WI38 (cell line): ENCODE measurements around the gene GALR2.

Source experiments
- H3K4me3 ChIP-seq: 2 replicates; pipeline ENCODE4 v1.5.1; 2011; ENCODE audit warnings: low read depth, mild to moderate bottlenecking, control low read depth, low read length
- TF ChIP-seq, protein P1 (sequence below): IDR thresholded peaks from 2 replicates; pipeline ENCODE4 v1.5.1; 2012; ENCODE audit warnings: low read depth, mild to moderate bottlenecking, control low read depth, low read length

The GALR2 gene

DNA sequence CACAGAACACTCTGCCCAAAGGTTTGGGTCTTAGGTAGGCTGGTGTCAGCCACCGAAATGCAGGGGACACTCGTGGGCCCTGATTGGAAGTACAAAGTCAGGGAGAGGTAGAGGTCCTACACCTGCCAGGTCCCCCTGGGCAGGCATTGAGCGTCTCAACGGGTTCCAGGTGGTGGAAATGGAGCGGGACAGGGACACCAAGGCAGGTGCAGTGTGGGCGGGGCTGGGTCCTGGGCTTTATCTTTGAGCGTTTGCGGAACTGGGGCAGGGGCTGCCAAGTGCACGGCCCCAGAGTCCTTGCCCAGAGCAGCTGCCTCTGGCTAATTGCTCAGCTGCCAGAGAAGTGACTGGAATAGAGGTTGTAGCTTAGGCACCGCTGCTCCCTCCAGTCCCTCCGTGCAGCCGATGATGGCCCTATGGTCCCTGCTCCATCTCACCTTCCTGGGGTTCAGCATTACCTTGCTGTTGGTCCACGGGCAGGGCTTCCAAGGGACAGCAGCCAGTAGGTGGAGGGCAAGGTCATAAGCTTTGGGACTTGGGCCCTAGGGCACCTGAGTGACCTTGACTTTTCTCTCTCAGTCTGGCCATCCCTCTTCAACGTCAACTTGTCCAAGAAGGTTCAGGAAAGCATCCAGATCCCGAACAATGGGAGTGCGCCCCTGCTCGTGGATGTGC lies 4.4 kb downstream of the GALR2 start, which contains the start of gene ZACN:
Gene ZACN, plus strand, starts transcription at position 323 of the 675 bp plus-strand sequence. Its CDS starts 83 bp downstream, at position 406.
- H3K4me3 ChIP-seq, result no peak within 1 kb of the TSS
- TF ChIP-seq, protein P1, sequence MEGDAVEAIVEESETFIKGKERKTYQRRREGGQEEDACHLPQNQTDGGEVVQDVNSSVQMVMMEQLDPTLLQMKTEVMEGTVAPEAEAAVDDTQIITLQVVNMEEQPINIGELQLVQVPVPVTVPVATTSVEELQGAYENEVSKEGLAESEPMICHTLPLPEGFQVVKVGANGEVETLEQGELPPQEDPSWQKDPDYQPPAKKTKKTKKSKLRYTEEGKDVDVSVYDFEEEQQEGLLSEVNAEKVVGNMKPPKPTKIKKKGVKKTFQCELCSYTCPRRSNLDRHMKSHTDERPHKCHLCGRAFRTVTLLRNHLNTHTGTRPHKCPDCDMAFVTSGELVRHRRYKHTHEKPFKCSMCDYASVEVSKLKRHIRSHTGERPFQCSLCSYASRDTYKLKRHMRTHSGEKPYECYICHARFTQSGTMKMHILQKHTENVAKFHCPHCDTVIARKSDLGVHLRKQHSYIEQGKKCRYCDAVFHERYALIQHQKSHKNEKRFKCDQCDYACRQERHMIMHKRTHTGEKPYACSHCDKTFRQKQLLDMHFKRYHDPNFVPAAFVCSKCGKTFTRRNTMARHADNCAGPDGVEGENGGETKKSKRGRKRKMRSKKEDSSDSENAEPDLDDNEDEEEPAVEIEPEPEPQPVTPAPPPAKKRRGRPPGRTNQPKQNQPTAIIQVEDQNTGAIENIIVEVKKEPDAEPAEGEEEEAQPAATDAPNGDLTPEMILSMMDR, result no peak

DNA sequence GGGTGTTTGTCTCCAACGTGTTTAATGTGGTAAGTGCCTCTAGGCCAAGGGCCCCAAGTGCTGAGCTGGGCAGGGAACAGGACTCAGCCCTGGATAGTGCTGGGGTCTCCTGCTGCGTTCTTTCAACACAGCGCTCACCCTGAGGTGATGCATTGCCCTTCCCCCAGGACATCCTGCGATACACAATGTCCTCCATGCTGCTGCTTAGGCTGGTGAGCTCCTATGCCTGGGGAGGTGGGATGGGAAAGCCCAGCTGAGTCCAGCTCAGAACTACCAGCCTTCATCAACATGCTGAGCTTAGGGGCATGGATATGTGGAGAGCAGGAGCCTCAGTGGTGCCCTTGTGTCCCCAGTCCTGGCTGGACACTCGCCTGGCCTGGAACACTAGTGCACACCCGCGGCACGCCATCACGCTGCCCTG lies 5.0 kb downstream of the GALR2 start:
- TF ChIP-seq, protein P1, result no peak
- H3K4me3 ChIP-seq, result no peak overlapping the region

DNA sequence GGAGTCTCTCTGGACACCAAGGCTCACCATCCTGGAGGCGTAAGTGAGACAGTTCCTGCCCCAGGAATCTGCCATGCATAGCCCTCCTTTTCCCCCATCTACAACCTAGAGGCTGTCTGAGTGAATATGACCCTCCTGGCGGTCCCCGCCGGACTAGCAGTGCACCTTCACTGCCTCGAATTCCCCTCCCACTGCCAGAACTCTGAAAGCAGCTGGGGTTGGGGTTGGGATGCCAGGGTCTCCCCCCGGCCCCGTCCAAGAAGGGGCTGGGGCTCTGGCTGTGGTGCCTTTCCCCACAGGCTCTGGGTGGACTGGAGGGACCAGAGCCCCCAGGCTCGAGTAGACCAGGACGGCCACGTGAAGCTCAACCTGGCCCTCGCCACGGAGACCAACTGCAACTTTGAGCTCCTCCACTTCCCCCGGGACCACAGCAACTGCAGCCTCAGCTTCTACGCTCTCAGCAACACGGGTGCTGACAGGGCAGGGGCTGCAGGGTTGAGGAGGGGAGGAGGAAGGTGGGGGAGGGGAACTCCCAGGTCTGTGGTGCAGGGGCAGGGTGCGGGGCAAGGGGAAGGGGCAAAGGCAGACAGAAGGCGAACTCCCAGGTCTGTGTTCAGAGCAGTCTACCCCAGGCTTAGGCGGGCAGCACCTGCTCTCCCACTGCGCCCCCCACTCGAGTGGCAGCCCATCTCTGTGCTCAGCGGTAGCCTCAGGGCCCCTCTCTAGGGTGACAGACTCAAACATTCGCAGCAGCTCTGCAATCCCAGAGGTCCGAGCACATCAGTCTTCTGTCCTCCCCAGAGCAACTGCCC lies 5.6 kb downstream of the GALR2 start:
- H3K4me3 ChIP-seq, result no peak overlapping the region
- TF ChIP-seq, protein P1, result no peak

DNA sequence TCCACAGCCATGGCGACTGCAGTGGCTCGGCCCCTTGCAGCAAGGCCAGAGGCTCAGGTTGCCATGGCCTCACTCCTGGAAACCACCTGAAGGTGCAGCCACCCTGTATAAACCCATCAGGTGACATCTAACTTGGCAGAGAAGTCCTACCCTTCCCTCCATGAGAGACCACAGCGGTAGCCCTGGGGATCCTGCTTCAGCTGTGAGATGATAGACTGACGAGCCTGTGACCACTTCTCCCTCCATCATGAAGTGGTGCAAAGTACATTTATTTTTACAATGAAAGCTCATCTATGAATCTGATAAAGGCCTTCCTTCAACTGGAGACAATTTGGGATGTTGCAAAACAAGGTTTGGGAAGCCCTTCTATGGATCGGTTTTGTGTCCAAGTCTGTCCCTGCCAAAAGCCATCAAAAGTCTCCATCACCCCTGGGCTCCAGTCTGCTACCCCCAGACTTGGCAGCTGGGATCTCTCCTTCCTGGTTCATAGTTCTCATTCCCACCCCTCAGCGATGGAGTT lies 6.2 kb downstream of the GALR2 start:
- TF ChIP-seq, protein P1, result no peak
- no peak overlapping the region for H3K4me3 ChIP-seq

DNA sequence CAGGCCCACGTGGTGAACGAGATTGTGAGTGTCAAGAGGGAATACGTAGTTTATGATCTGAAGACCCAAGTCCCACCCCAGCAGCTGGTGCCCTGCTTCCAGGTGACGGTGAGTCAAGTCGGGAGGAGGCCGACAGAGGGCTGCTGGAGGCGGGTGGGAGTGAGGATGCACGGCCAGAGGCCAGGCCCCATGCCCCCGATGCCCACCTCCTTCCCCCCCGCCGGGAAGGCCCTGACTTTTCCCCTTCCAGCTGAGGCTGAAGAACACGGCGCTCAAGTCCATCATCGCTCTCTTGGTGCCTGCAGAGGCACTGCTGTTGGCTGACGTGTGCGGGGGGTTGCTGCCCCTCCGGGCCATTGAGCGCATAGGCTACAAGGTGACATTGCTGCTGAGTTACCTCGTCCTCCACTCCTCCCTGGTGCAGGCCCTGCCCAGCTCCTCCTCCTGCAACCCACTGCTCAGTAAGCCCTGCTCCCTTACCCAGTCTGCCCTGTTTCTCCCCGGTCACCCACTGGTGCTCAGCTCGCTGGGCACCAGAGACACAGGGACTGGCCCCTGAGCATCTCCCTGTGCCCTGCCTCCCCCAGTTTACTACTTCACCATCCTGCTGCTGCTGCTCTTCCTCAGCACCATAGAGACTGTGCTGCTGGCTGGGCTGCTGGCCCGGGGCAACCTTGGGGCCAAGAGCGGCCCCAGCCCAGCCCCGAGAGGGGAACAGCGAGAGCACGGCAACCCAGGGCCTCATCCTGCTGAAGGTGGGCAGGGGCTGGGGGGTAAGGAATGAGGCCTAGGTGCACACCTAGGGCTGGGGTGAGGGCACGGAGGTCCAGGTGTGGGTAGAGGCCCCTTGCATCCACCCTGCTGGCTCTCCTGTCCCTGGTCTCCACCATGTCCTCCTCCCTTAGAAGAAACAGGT lies 7.0 kb downstream of the GALR2 start:
- TF ChIP-seq, protein P1, result no peak
- no peak overlapping the region for H3K4me3 ChIP-seq

DNA sequence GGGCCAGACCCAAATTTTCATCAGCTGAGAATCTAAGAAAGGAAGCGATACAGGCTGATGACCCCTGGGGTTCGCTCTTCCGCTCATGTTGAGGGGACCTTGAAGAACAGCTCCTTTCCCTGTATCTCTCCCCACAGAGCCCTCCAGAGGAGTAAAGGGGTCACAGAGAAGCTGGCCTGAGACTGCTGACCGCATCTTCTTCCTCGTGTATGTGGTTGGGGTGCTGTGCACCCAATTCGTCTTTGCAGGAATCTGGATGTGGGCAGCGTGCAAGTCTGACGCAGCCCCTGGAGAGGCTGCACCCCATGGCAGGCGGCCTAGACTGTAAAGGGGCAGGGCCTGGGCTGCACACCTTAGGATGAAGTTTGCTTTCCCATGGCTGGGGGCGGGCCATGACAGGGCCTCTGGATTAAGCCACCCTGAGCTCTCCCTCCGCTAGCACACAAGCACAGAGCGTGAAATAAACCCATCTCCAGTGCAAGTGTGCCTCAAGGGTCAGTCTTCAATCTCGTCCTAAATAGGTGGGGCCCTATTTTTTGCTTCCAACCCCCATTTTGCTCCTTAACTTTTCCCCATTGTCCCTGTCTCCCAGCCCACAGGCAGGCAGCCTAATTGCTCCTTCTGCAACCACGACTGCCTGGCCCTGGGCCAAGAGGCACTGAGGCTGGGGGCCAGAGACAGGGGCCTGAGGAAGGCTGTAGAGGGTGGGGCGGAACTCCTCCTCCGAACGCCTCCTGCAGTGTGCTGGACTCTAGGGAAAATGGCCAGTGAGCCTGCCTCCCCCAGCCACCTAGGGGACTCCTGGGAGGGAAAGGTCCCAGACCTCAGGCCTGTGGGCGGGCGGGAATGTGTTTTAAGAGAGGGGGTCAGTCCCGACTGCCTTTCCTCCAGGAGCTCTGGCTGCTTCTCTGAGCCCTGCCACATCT lies 8.0 kb downstream of the GALR2 start:
- TF ChIP-seq, protein P1, result no peak
- H3K4me3 ChIP-seq, result no peak overlapping the region
